Neural cell (in vitro differentiated cells): Measurements from ENCODE around the gene MTRF1L. TPM values are rescaled to one million over a fixed set of nuclear protein-coding genes. Genes with fewer than 3 reads are reported as not detected.
A peak's percentile ranks its signal among the peaks of the same experiment; 100 is the strongest.

Source experiments
- H2AFZ ChIP-seq: fragments of 200-600, 300-800 bp; sonication (generic), shearing (Covaris generic); 2 replicates; pipeline ENCODE4 v1.6.0; 2014; ENCODE audit warnings: low read depth, mild to moderate bottlenecking, antibody characterized with exemption, low read length, moderate library complexity
- H3F3A ChIP-seq: fragments of 200-600 bp; shearing (Covaris generic); 2 replicates; pipeline ENCODE4 v1.6.1; 2016; ENCODE audit warnings: mild to moderate bottlenecking, moderate library complexity, mixed read lengths, antibody characterized with exemption, low read length; ENCODE audit not compliant: insufficient read depth, poor library complexity, severe bottlenecking
- H3K27ac ChIP-seq: fragments of 200-600, 300-800 bp; sonication (generic), shearing (Covaris generic); 2 replicates; pipeline ENCODE4 v1.5.1; 2014; ENCODE audit warnings: mild to moderate bottlenecking, low read length, moderate library complexity
- H3K27me3 ChIP-seq: fragments of 300-800, 200-600 bp; sonication (generic), shearing (Covaris generic); 2 replicates; pipeline ENCODE4 v1.6.0; 2014; ENCODE audit warnings: mild to moderate bottlenecking, low read depth, low read length, moderate library complexity; ENCODE audit not compliant: insufficient read depth
- H3K36me3 ChIP-seq: fragments of 300-800, 200-600 bp; sonication (generic), shearing (Covaris generic); 2 replicates; pipeline ENCODE4 v1.5.1; 2014; ENCODE audit warnings: mild to moderate bottlenecking, antibody characterized with exemption, low read length, moderate library complexity; ENCODE audit not compliant: insufficient read depth
- H3K4me2 ChIP-seq: fragments of 300-800, 200-600 bp; sonication (generic), shearing (Covaris generic); 2 replicates; pipeline ENCODE4 v1.6.0; 2014; ENCODE audit warnings: mild to moderate bottlenecking, low read length
- H3K4me3 ChIP-seq: fragments of 300-800, 200-600 bp; sonication (generic), shearing (Covaris generic); 2 replicates; pipeline ENCODE4 v1.5.1; 2014; ENCODE audit warnings: mild to moderate bottlenecking, low read length, moderate library complexity
- H3K79me2 ChIP-seq: fragments of 200-600 bp; shearing (Covaris generic); replicated peaks from 2 replicates; pipeline ENCODE4 v1.6.0; 2014; ENCODE audit warnings: mild to moderate bottlenecking, low read length, moderate library complexity; ENCODE audit not compliant: insufficient read depth
- H3K9ac ChIP-seq: fragments of 300-800, 200-600 bp; sonication (generic), shearing (Covaris generic); 2 replicates; pipeline ENCODE4 v1.6.1; 2016; ENCODE audit warnings: mild to moderate bottlenecking, low read length, mixed read lengths
- H3K9me2 ChIP-seq: fragments of 200-600 bp; shearing (Covaris generic); 2 replicates; pipeline ENCODE4 v1.6.1; 2016; ENCODE audit warnings: mild to moderate bottlenecking, low read length, mixed read lengths; ENCODE audit not compliant: insufficient read depth
- H3K9me3 ChIP-seq: fragments of 200-600, 300-800 bp; sonication (generic), shearing (Covaris generic); 2 replicates; pipeline ENCODE4 v1.6.1; 2016; ENCODE audit warnings: mild to moderate bottlenecking, mixed run types, low read length, moderate library complexity, mixed read lengths
- H4K20me1 ChIP-seq: fragments of 200-600 bp; shearing (Covaris generic); 2 replicates; pipeline ENCODE4 v1.6.1; 2016; ENCODE audit warnings: mild to moderate bottlenecking, mixed run types; ENCODE audit not compliant: insufficient read depth
- CTCF ChIP-seq: fragments of 450-650 bp; IDR thresholded peaks from 2 replicates; pipeline ENCODE4 v1.5.1; 2014; ENCODE audit warnings: antibody characterized with exemption, mild to moderate bottlenecking, moderate library complexity; ENCODE audit not compliant: poor library complexity, severe bottlenecking
- EP300 ChIP-seq: fragments of 450-650 bp; conservative IDR thresholded peaks from 2 replicates; pipeline ENCODE4 v1.6.1; 2014; ENCODE audit warnings: antibody characterized with exemption, mild to moderate bottlenecking, moderate library complexity; ENCODE audit not compliant: poor library complexity, severe bottlenecking
- EZH2 ChIP-seq: fragments of 200-600, 300-800 bp; shearing (Covaris generic), sonication (generic); IDR thresholded peaks from 2 replicates; pipeline ENCODE4 v1.6.1; 2014; ENCODE audit warnings: antibody characterized with exemption, low read length, borderline replicate concordance, mild to moderate bottlenecking; ENCODE audit not compliant: insufficient read depth, poor library complexity, severe bottlenecking
- MXI1 ChIP-seq: fragments of 450-650 bp; conservative IDR thresholded peaks from 2 replicates; pipeline ENCODE4 v1.6.1; 2014; ENCODE audit warnings: antibody characterized with exemption, mild to moderate bottlenecking; ENCODE audit not compliant: poor library complexity, severe bottlenecking
- POLR2AphosphoS5 ChIP-seq: IDR thresholded peaks from 2 replicates; pipeline ENCODE4 v1.6.1; 2012
- RAD21 ChIP-seq: fragments of 450-650 bp; conservative IDR thresholded peaks from 2 replicates; pipeline ENCODE4 v1.6.1; 2014; ENCODE audit warnings: antibody characterized with exemption, mild to moderate bottlenecking, moderate library complexity
- REST ChIP-seq: IDR thresholded peaks from 2 replicates; pipeline ENCODE4 v1.6.1; 2012; ENCODE audit warnings: borderline replicate concordance
- SMC3 ChIP-seq: fragments of 450-650 bp; conservative IDR thresholded peaks from 2 replicates; pipeline ENCODE4 v1.6.1; 2014; ENCODE audit warnings: antibody characterized with exemption, mild to moderate bottlenecking, moderate library complexity; ENCODE audit not compliant: poor library complexity
- TAF1 ChIP-seq: IDR thresholded peaks from 2 replicates; pipeline ENCODE4 v1.6.1; 2012; ENCODE audit warnings: low read depth
- polyA plus RNA-seq: library from polyadenylated mRNA; depleted of rRNA; stranded (reverse); fragments of >200 nt; gene quantifications from 2 replicates; pipeline ENCODE4 v1.2.3, GENCODE V29; 2014

MTRF1L gene
- polyA plus RNA-seq, 1 donor from 2014 or later, result 14.0 TPM

- Histone ChIP-seq H3K27ac (no peak overlapping the region), H3K9ac (no peak overlapping the region), H3K36me3 (no peaks in the 10 kb centered on the region), H4K20me1 (no peaks in the 10 kb centered on the region), H2AFZ (no peak overlapping the region), H3K79me2 (no peaks in the 10 kb centered on the region), H3K9me3 (no peaks in the 10 kb centered on the region), H3F3A (no peaks in the 10 kb centered on the region), H3K9me2 (no peaks in the 10 kb centered on the region), H3K4me2 (no peak overlapping the region), H3K27me3 (no peaks in the 10 kb centered on the region), H3K4me3 (no peak overlapping the region)
- TF ChIP-seq RAD21 (peak; percentile 92), SMC3 (peak; percentile 97), POLR2AphosphoS5 (no peak), EP300 (no peak), CTCF (peak; percentile 88)
These were observed 54.2 kb downstream of the MTRF1L start for GRCh38 chr6:152948150-152948768.

- Histone ChIP-seq H3K9me3 (no peaks in the 10 kb centered on the region), H3K79me2 (no peaks in the 10 kb centered on the region), H3K9ac (no peak overlapping the region), H4K20me1 (no peaks in the 10 kb centered on the region), H3K4me2 (no peak overlapping the region), H3K4me3 (no peak overlapping the region), H2AFZ (no peak overlapping the region), H3K27me3 (no peaks in the 10 kb centered on the region), H3K9me2 (no peaks in the 10 kb centered on the region), H3F3A (no peaks in the 10 kb centered on the region), H3K27ac (no peak overlapping the region), H3K36me3 (no peaks in the 10 kb centered on the region)
- TF ChIP-seq SMC3 (no peak), EP300 (no peak), MXI1 (no peak), EZH2 (no peak), POLR2AphosphoS5 (no peak), REST (no peak), CTCF (no peak), RAD21 (no peak), TAF1 (no peak)
These were observed 55.5 kb downstream of the MTRF1L start for GRCh38 chr6:152946995-152947394.
